ENCODE measurements around the gene TMEM30A. TPM values are rescaled to one million over a fixed set of nuclear protein-coding genes. Genes with fewer than 3 reads are reported as not detected.

Gene TMEM30A
- total RNA-seq, 1 experiment from 2014 or later, result 65.2 TPM

- Histone ChIP-seq H3K23ac (ENCODE audit: insufficient read length, low read depth, low read length) (no peak overlapping the region), H2AK5ac (ENCODE audit: insufficient read length, low read length) (no peak overlapping the region), H3K23me2 (ENCODE audit: insufficient read length, low read depth, low read length, poor library complexity, severe bottlenecking) (no peaks in the 10 kb centered on the region), H3K18ac (ENCODE audit: insufficient read length, low read depth, low read length) (no peak overlapping the region), H2AFZ (ENCODE audit: low read length) (no peak overlapping the region), H3K14ac (ENCODE audit: insufficient read depth, low read length) (no peak overlapping the region), H2BK12ac (ENCODE audit: insufficient read length, low read depth, low read length) (no peak overlapping the region), H4K20me1 (ENCODE audit: control insufficient read depth, insufficient read depth, insufficient read length) (no peaks in the 10 kb centered on the region), H3K56ac (ENCODE audit: insufficient read length, low read depth, low read length) (no peak overlapping the region), H3K4me1 (ENCODE audit: insufficient read depth, low read length) (no peaks in the 10 kb centered on the region; the same call in 1 of the 2 replicates), H3K4me2 (ENCODE audit: insufficient read depth, insufficient read length, low read length) (no peak overlapping the region), H3K27me3 (ENCODE audit: insufficient read depth, low read length) (no peaks in the 10 kb centered on the region), H3K79me1 (ENCODE audit: insufficient read depth, low read depth, low read length, poor library complexity, severe bottlenecking) (no peaks in the 10 kb centered on the region), H3T11ph (ENCODE audit: low read length) (no peak overlapping the region), H4K5ac (ENCODE audit: insufficient read length, low read depth, low read length) (no peak overlapping the region), H2BK5ac (ENCODE audit: insufficient read length, low read length) (no peak overlapping the region), H3K9ac (ENCODE audit: extremely low read depth, insufficient read length, low read length) (no peak overlapping the region), H3K79me2 (ENCODE audit: insufficient read depth, low read length) (no peaks in the 10 kb centered on the region), H4K91ac (ENCODE audit: insufficient read length, low read depth, low read length) (no peak overlapping the region), H2BK120ac (ENCODE audit: low read depth, low read length, poor library complexity, severe bottlenecking) (no peak overlapping the region), H2BK15ac (ENCODE audit: low read depth, low read length) (no peak overlapping the region), H2BK20ac (ENCODE audit: low read depth, low read length, poor library complexity, severe bottlenecking) (no peak overlapping the region), H4K8ac (replicated peaks; ENCODE audit: insufficient read length, low read depth, low read length) (no peak overlapping the region), H3K4ac (ENCODE audit: low read depth, low read length) (no peak overlapping the region), H3K27ac (ENCODE audit: insufficient read length, low read depth, low read length) (no peak overlapping the region), H3K9me3 (ENCODE audit: control insufficient read depth, low read depth, low read length) (no peaks in the 10 kb centered on the region)
- DNase-seq, result no peak
- H3K4me1 Mint-ChIP-seq, result peaks cover 17 to 19% of the 10 kb centered on the region in 2 experiments
- H3K4me3 Mint-ChIP-seq, result no peak overlapping the region
- no peaks in the 10 kb centered on the region for H3K36me3 Mint-ChIP-seq (ENCODE audit: insufficient read depth in 1 of 3, low read depth in 3 of 3)
- H3K9me3 Mint-ChIP-seq, result no peaks in the 10 kb centered on the region
- H3K27me3 Mint-ChIP-seq (ENCODE audit: low read depth), result no peaks in the 10 kb centered on the region
- no CpG with 5 or more reads among the region's 2 CpGs for WGBS (ENCODE audit: extremely low coverage, insufficient read length, low lambda C conversion rate)
- no peak overlapping the region for H3K27ac Mint-ChIP-seq
- TF ChIP-seq CTCF (conservative IDR thresholded peaks at IDR 0.05), result no peak
Measured at GRCh38 chr6:75301088-75301487, 16.5 kb upstream of the TMEM30A start.
